Activated CD4-positive, alpha-beta T cell treated with anti-CD3 and anti-CD28 coated beads for 36 hours (primary cell): ENCODE results near the gene INF2. TPM values are rescaled to one million over a fixed set of nuclear protein-coding genes. Genes with fewer than 3 reads are reported as not detected.
"Not testable (repeated sequence)": the region's sequence is repeated elsewhere in the genome, so short reads cannot be mapped to it uniquely, and the experiment has no call there.

ENCODE experiments used
- ATAC-seq: fragments of 200-7000 bp; cut with Tn5 transposase; one replicate; pipeline ENCODE4 v1.10.0; 2021; ENCODE audit warnings: mild to moderate bottlenecking, moderate library complexity
- CTCF ChIA-PET: fragments of 350-600 bp; sonication (Branson Sonifier 250); formaldehyde crosslinking; loops from one replicate; lab custom pipeline; 2021; ENCODE audit warnings: antibody characterized with exemption; lab: Charles Lee
- POLR2A ChIA-PET: fragments of 350-600 bp; sonication (Branson Sonifier 250); formaldehyde crosslinking; loops from one replicate; lab custom pipeline; 2021; ENCODE audit warnings: antibody characterized with exemption, inconsistent platforms; lab: Charles Lee
- DNase-seq: peaks from one replicate; pipeline ENCODE4 v3.0.0-alpha.2; 2020
- H3K27ac Mint-ChIP-seq: one replicate; pipeline ENCODE4 v1.8.0; 2021; ENCODE audit warnings: mixed read lengths
- H3K27me3 Mint-ChIP-seq: one replicate; pipeline ENCODE4 v1.8.0; 2021; ENCODE audit warnings: mixed read lengths
- H3K36me3 Mint-ChIP-seq: one replicate; pipeline ENCODE4 v1.8.0; 2021; ENCODE audit warnings: low read depth, mixed read lengths
- H3K4me1 Mint-ChIP-seq: one replicate; pipeline ENCODE4 v1.8.0; 2021; ENCODE audit warnings: mixed read lengths
- H3K4me3 Mint-ChIP-seq: one replicate; pipeline ENCODE4 v1.8.0; 2021; ENCODE audit warnings: mild to moderate bottlenecking, moderate library complexity, mixed read lengths
- H3K9me3 Mint-ChIP-seq: one replicate; pipeline ENCODE4 v1.8.0; 2021; ENCODE audit warnings: low read depth, mixed read lengths
- intact Hi-C, 2 experiments: fragments of 100-400 bp; cut with DNase I in 1 of 2; cut with micrococcal nuclease in 1 of 2; formaldehyde crosslinking; loops; one replicate each; pipeline versions ENCODE4 v1.14.2 to v1.15.1; 2022 to 2024; cut with DNase I, micrococcal nuclease
- total RNA-seq, 2 experiments: library from RNA; stranded (reverse); gene quantifications; one replicate each; pipeline ENCODE4 v1.2.3, GENCODE V29; 2021

INF2 gene
- total RNA-seq, 2 experiments from 2014 or later: 60.8 to 66.0 TPM

DNA sequence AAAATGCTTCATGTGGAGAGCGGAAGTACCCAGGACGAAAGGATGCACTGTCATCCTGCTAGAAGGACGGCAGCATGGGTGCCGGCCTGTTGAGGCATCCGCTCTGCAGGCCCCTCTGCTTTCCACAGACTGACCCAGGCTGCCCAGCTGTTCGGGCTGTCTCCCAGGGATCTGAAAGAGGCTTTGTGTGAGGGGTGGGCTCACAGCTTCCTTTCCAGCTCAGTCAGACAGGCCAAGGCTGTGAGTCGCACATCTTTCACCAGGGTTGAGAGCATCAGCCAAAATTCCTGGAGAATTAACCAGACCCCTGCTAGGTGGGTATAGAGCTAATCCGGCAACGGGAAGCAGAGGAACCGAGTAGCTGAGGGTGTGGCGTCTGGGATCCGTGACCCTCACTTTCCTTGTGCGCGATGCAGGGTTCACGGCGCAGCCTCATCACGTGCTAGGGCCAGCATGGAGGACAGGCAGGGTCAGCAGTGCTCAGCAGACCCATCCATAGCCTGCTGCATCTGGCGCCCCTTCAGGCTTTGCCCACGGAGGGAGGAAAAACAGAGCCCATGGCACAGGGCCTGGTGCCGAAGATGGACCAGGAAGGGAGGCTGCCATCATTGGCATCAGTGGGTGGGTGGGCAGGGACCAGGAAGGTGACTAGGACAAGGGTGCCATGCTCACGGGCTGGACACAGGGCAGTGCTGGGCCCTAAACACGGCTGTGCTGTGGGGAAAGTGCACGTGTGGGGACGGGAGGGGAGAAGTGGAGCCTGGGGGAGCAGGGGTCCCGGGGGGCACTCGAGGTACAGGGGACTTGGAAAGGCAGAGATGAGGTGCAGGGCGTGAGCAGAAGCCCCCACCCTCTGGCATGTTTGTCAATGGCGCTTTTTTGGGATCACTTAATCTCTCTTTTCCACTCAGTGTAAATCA, 54.3 kb downstream of the INF2 start:
- ChIA-PET POLR2A (no interaction called here), CTCF (interaction anchor here (0.8 kb wide), 1 partner anchor 27 kb away, joined by 6 read pairs; no protein-coding TSS in a partner anchor)
- peaks cover 11% of the 10 kb centered on the region for H3K4me1 Mint-ChIP-seq
- H3K4me3 Mint-ChIP-seq: no peak overlapping the region
- ATAC-seq (no peak), DNase-seq (no peak)
- H3K9me3 Mint-ChIP-seq: no peaks in the 10 kb centered on the region
- no peaks in the 10 kb centered on the region for H3K27me3 Mint-ChIP-seq
- H3K27ac Mint-ChIP-seq: no peak overlapping the region
- H3K36me3 Mint-ChIP-seq: no peaks in the 10 kb centered on the region
- intact Hi-C loops: no loop called here

DNA sequence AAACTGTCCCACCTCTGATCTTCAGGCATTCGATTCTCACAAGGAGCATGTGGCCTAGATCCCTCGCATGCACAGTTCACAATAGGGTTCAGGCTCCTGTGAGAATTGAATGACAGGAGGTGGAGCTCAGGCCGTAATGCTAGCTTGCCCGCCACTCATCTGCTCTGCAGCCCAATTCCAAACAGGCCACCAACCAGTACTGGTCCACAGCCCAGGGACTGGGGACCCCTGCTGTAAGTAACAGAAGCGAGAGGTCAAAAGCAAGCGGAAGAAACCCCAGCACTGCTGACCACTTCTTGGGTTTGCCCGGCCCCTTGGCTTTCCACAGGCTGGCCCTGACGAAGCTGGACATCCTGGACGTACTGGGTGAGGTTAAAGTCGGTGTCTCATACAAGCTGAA, 55.1 kb downstream of the INF2 start:
- no peak overlapping the region for H3K4me3 Mint-ChIP-seq

DNA sequence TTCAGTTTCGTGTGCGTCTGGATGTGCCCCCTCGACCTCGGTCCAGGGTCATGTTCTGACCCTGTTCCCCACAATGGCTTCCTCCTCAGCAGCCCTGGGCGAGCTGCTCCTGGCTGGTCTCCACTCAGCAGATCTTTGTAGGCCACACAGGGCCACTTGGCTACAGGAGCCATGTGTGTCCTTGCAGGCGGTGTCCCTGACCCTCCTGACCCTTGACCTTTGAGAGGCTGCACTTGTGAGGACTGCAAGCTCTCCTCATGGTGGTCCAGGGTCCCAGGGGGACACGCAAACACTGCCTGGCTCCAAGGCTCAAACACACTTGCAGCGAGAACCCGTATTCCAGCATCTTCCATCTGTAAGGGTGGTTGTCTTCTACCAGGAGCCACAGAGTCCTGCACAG, 56.0 kb downstream of the INF2 start:
- DNase-seq: no peak
- H3K27ac Mint-ChIP-seq: no peak overlapping the region
- POLR2A ChIA-PET: no interaction called here

More for the DNA sequence above, 55.1 kb downstream of the INF2 start:
- intact Hi-C loops: no loop called here
- H3K9me3 Mint-ChIP-seq: no peaks in the 10 kb centered on the region
- peaks cover 11% of the 10 kb centered on the region for H3K4me1 Mint-ChIP-seq
- H3K27me3 Mint-ChIP-seq: no peaks in the 10 kb centered on the region
- ATAC-seq (no peak), DNase-seq (no peak)
- ChIA-PET CTCF (no interaction called here), POLR2A (no interaction called here)
- H3K36me3 Mint-ChIP-seq: no peaks in the 10 kb centered on the region
- no peak overlapping the region for H3K27ac Mint-ChIP-seq

DNA sequence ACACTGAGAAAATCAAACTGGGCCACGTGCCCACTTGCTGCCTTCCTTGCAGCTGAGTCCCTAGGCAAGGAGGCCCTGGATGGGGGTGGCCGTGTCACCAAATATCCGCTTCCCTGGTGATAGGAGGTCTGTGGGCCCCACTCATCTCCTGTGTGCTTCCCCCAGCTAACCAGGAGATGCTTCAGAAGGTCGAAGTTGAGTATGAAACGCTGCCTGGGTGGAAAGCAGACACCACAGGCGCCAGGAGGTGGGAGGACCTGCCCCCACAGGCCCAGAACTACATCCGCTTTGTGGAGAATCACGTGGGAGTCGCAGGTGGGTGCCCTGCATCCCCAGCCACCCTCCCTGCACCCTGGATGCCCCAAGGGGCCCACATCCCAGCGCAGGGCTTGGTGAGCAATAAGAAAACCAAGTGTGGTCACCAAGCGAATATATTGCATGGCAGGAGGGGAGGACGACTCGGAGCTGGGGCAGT, 56.7 kb downstream of the INF2 start:
- DNase-seq (peak; percentile 62), ATAC-seq (peak; percentile 79)
- intact Hi-C loops: no loop called here
- H3K36me3 Mint-ChIP-seq: no peaks in the 10 kb centered on the region
- ChIA-PET POLR2A (no interaction called here), CTCF (no interaction called here)
- peaks cover 11% of the 10 kb centered on the region for H3K4me1 Mint-ChIP-seq
- H3K4me3 Mint-ChIP-seq: no peak overlapping the region
- no peaks in the 10 kb centered on the region for H3K9me3 Mint-ChIP-seq
- H3K27me3 Mint-ChIP-seq: no peaks in the 10 kb centered on the region
- H3K27ac Mint-ChIP-seq: no peak overlapping the region

More for the DNA sequence above, 56.0 kb downstream of the INF2 start:
- H3K27me3 Mint-ChIP-seq: no peaks in the 10 kb centered on the region
- peaks cover 11% of the 10 kb centered on the region for H3K4me1 Mint-ChIP-seq
- H3K4me3 Mint-ChIP-seq: no peak overlapping the region
- CTCF ChIA-PET: interaction anchor here (0.8 kb wide), 1 partner anchor 98 kb away, joined by 3 read pairs; no protein-coding TSS in a partner anchor
- H3K9me3 Mint-ChIP-seq: no peaks in the 10 kb centered on the region
- H3K36me3 Mint-ChIP-seq: no peaks in the 10 kb centered on the region
- intact Hi-C loops: no loop called here
- ATAC-seq: no peak

DNA sequence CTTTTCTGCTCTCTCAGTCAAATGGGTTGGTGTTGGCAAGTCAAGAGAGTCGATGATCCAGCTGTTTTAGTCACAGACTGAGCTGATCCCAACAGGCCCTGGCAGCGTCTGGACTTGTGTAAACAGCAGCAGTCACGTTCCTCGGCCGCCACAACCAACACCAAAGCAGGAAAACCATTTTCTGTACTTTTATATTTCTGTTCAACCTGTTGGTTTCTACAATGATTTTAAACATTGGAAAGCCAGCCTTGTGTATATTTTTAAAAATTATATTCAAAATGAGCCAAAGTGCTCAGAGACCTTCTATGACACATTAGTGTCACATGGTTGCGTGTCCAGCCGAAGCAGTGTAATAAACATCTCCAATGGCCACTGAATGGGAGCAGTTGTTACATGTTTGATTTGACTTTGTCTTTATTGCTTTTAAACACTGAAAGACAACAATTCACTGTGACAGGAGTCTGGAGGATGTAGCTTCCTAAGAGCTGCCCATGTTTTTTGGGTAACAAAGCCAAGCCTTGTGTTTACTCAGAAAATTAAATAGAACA, 57.6 kb downstream of the INF2 start:
- Mint-ChIP-seq H3K4me1 (peaks cover 11% of the 10 kb centered on the region), H3K4me3 (no peak overlapping the region), H3K27ac (no peak overlapping the region), H3K9me3 (no peaks in the 10 kb centered on the region), H3K27me3 (no peaks in the 10 kb centered on the region), H3K36me3 (no peaks in the 10 kb centered on the region)
- no peak for ATAC-seq
- intact Hi-C loops: no loop called here
- POLR2A ChIA-PET: no interaction called here
- no peak for DNase-seq
- CTCF ChIA-PET: interaction anchor here (0.8 to 1.1 kb wide), 2 partner anchors 22 to 239 kb away, joined by 3 read pairs; partner anchors contain the start of gene CLBA1

DNA sequence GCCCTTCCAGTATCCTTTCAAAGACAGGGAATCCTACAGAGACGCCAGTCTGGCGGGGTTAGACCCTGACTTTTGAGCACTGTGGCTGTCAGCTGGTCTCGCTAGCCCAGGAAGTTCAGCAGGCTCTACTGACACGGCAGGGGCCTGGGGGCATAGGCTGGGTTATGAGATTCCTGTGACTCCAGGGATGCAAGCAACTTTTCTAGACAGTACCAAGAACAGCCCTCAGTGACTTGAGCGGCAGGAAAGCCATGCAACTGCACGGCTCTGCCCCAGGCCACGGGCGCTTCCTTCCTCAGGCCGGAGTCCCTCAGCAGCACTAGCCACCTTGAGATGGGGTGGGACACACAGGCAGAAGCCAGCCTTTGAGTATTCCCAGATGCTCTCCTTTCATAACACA, 58.5 kb downstream of the INF2 start:
- no peak for ATAC-seq

DNA sequence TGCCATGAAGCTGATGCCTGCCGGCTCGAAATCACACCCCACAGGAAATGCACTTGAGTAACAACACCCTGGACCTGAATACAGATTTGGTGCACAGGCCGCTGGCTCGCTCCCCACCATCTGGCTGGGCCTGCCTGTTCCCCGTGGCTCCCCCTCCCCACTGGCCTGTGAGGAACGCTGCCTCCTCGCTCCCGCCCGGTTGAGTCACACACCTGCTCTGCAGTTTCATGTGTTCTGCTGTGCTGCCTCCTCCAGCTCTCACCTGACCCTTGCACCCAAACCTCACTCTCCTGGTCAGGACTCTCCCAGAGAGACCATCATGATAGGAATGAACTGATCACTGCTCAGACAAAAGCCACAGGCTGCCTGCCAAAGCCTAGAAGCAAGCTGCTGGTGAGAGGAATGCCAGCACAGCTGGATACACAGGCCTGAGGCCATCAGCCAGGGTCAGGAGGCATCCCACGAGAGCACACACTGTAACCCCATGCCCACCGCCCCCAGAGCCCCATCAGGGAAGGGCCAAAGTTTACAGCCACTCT, 59.8 kb downstream of the INF2 start:
- peaks cover 8% of the 10 kb centered on the region for H3K36me3 Mint-ChIP-seq
- ChIA-PET CTCF (no interaction called here), POLR2A (no interaction called here)
- no peaks in the 10 kb centered on the region for H3K27me3 Mint-ChIP-seq
- no peak for ATAC-seq
- DNase-seq: no peak
- no peaks in the 10 kb centered on the region for H3K9me3 Mint-ChIP-seq
- H3K4me1 Mint-ChIP-seq: peaks cover 18% of the 10 kb centered on the region
- peak overlapping the region; percentile 12 for H3K27ac Mint-ChIP-seq
- intact Hi-C loops: no loop called here
- no peak overlapping the region for H3K4me3 Mint-ChIP-seq

More for the DNA sequence above, 58.5 kb downstream of the INF2 start:
- intact Hi-C loops: no loop called here
- ChIA-PET POLR2A (interaction anchor here (0.7 kb wide), 1 partner anchor 91 kb away, joined by 3 read pairs; no protein-coding TSS in a partner anchor), CTCF (interaction anchor here (0.8 to 1.1 kb wide), 2 partner anchors 21 to 238 kb away, joined by 3 read pairs; partner anchors contain the start of gene CLBA1)
- no peak for DNase-seq
- no peak overlapping the region for H3K4me3 Mint-ChIP-seq
- H3K27me3 Mint-ChIP-seq: no peaks in the 10 kb centered on the region
- H3K9me3 Mint-ChIP-seq: no peaks in the 10 kb centered on the region
- H3K27ac Mint-ChIP-seq: no peak overlapping the region
- H3K36me3 Mint-ChIP-seq: no peaks in the 10 kb centered on the region
- H3K4me1 Mint-ChIP-seq: peaks cover 11% of the 10 kb centered on the region

DNA sequence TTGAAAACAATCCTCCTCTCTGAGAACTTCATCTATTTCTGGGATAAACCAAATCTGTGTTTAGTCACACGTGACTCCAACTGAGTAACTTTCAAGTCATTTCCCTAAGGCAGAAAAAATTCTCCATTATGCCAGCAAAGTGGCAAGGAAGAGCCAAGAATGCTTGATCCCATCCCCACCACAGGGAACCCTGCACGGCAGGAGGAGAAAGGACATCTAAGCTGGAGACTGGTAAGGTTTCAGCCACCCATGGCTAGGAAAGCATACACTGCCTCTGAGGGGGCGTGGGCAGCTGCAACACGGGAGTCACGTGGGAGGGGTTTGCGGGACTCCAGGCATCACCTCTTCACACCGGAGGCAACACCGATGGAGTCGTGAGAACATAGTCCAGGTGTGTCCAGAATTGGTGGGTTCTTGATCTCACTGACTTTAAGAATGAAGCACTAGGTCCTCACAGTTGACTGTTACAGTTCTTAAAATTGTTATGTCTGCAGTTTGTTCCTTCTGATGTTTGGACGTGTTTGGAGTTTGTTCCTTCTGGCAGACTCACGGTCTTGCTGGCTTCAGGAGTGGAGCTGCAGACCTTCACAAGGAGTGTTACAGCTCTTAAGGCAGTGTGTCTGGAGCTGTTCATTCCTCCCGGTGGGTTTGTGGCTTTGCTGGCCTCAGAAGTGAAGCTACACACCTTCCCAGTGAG, 60.8 kb downstream of the INF2 start:
- no peaks in the 10 kb centered on the region for H3K27me3 Mint-ChIP-seq
- no peak for ATAC-seq
- no peak overlapping the region for H3K4me3 Mint-ChIP-seq
- peaks cover 28% of the 10 kb centered on the region for H3K4me1 Mint-ChIP-seq
- POLR2A ChIA-PET: no interaction called here
- CTCF ChIA-PET: interaction anchor here (0.6 to 1.3 kb wide), 2 partner anchors 76 to 1223 kb away, joined by 4 to 5 read pairs; no protein-coding TSS in a partner anchor
- intact Hi-C loops: loop anchor here in 1 of 2 experiments (5.0 kb wide), 1 partner anchor 182 kb away; no protein-coding TSS in a partner anchor
- H3K9me3 Mint-ChIP-seq: no peaks in the 10 kb centered on the region
- no peak for DNase-seq
- H3K27ac Mint-ChIP-seq: no peak overlapping the region
- peaks cover 12% of the 10 kb centered on the region for H3K36me3 Mint-ChIP-seq

DNA sequence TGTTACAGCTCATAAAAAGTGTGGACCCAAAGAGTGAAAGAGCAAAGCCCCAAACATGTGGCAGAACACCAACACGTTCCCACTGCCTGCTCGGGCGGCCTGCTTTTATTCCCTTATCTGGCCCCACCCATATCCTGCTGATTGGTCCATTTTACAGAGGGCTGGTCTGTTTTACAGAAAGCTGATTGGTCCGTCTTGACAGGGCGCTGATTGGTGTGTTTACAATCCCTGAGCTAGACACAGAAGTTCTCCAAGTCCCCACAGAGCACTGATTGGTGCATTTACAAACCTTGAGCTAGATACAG, 61.3 kb downstream of the INF2 start:
- H3K27ac Mint-ChIP-seq, H3K9me3 Mint-ChIP-seq, H3K27me3 Mint-ChIP-seq, ATAC-seq, POLR2A ChIA-PET: not testable (repeated sequence)
- Mint-ChIP-seq H3K4me3 (peak overlapping the region; percentile 49), H3K36me3 (peaks cover 14% of the 10 kb centered on the region), H3K4me1 (peaks cover 26% of the 10 kb centered on the region)
- intact Hi-C loops: loop anchor here in 1 of 2 experiments (5.0 kb wide), 1 partner anchor 182 kb away; no protein-coding TSS in a partner anchor
- peak; percentile 44 for DNase-seq
- CTCF ChIA-PET: interaction anchor here (0.6 to 1.3 kb wide), 2 partner anchors 76 to 1224 kb away, joined by 4 to 5 read pairs; no protein-coding TSS in a partner anchor

DNA sequence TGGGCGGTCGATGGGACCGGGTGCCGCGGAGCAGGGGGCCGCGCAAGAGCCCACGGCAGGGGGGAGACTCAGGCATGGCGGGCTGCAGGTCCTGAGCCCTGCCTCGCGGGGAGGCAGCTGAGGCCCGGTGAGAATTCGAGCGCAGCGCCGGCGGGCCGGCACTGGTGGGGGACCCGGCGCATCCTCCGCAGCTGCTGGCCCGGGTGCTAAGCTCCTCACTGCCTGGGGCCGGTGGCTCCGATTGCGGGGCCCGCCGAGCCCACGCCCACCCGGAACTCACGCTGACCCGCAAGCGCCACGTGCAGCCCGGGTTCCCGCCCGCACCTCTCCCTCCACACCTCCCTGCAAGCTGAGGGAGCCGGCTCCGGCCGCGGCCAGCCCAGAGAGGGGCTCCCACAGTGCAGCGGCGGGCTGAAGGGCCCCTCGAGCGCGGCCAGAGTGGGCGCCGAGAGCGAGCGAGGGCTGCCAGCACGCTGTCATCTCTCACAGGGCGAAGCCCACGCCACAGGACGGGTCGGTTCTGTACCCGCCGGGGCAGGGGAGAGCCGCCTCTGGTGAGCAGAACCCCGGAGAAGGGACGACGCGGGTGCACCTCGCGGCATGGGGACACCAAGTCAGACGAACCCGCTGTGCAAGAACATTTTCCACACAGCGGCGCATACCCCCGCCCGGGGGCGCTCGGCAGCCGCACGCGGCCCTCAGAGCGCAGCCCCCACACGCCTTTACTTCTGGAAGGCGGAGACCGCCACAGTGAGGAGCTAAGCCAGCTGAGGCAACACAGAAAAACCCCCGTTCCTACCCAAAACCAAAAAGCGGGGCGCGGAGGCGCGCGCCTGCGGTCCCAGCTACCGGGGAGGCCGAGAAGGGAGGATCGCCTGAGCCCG, 62.4 kb downstream of the INF2 start:
- no peak for ATAC-seq
- H3K27ac Mint-ChIP-seq: peak overlapping the region; percentile 83

More for the DNA sequence above, 62.4 kb downstream of the INF2 start:
- intact Hi-C loops: loop anchor here (1.0 to 5.0 kb wide), 16 partner anchors 27 to 1419 kb away; partner anchors contain the start of genes ADSS1 (in 1 of the 2), CDCA4 (in 1 of the 2), CEP170B (in 1 of the 2) and CLBA1 (in 1 of the 2)
- ChIA-PET POLR2A (interaction anchor here (0.6 to 1.7 kb wide), 8 partner anchors 17 to 313 kb away, joined by 3 to 8 read pairs (median 4); partner anchors contain the start of genes AKT1 and GPR132), CTCF (interaction anchor here (0.6 to 3.3 kb wide), 13 partner anchors 11 to 822 kb away, joined by 3 to 24 read pairs (median 4); partner anchors contain the start of gene AKT1)
- peaks cover 29% of the 10 kb centered on the region for H3K4me1 Mint-ChIP-seq
- H3K36me3 Mint-ChIP-seq: peaks cover 14% of the 10 kb centered on the region
- DNase-seq: no peak
- H3K4me3 Mint-ChIP-seq: peak overlapping the region; percentile 84
- no peaks in the 10 kb centered on the region for H3K27me3 Mint-ChIP-seq
- H3K9me3 Mint-ChIP-seq: no peaks in the 10 kb centered on the region
